GM21825 (cell line): ENCODE data around the gene TLE4.

Experiments used
- ATAC-seq: cut with Tn5 transposase; IDR thresholded peaks from one replicate; pipeline ENCODE4 v1.9.1; 2021; ENCODE audit warnings: mild to moderate bottlenecking, moderate library complexity; ENCODE audit not compliant: unreplicated experiment

TLE4 gene

GRCh38 chr9:79765466-79765865 lies 193.7 kb downstream of the TLE4 start:
- ATAC-seq: no peak

GRCh38 chr9:79766091-79766490 lies 194.3 kb downstream of the TLE4 start:
- no peak for ATAC-seq

- no peak for ATAC-seq
Measured at GRCh38 chr9:79768194-79768593, 196.4 kb downstream of the TLE4 start.

- ATAC-seq: no peak
Measured at GRCh38 chr9:79769476-79770275, 197.9 kb downstream of the TLE4 start.

- ATAC-seq: no peak
Measured at GRCh38 chr9:79774356-79774755, 202.6 kb downstream of the TLE4 start.
